ENCODE data around the gene SETD6. TPM values are rescaled to one million over a fixed set of nuclear protein-coding genes. Genes with fewer than 3 reads are reported as not detected.

SETD6 gene
- polyA plus RNA-seq, 2 of the 4 experiments (the other 2 are of a cell fraction) = 19.2 to 27.5 TPM

DNA sequence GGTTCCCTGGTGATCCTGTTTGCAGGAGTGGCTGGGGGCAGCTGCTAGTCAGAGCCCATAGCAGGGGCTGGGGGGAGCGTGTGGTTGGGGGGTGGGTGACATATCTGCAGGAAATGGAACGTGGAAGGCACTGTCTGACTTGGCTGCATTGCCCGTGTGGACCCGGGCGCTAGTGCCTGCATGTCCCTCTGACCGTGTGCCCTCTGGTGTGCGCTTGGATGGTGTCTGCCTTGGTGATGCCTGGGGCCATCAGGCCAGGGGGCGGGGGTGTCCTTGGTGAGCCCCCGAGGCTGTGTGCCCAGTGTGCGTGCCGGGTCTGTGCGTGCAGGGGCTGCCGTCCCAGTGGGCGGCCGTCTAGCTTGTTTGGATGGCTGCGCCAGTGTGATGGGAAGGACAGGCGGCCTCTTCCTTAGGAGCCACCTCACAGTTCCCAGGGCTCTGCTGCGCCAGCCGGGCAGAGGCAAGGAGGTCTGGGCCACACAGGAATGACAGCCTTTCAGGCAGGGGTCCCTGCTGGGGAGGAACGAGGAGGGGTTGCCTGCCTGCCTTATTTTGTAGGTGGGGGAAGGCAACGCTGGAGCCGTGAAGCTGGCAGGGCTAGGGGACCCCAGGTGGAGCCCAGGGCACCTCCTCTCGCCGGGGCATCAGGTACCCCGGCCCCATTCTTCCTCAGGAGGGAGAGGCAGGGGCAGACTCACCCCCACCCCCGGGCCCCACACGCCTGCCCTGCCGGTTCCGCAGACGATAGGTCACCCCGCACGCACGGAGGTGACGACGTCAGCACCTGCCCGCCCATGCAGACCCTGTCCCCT is 14.7 kb upstream of the SETD6 start:
- peak; percentile 5 to 23; a peak in 4 of 6 replicates for ATAC-seq
- H3K9me3 ChIP-seq = no peaks in the 10 kb centered on the region
- DNase-seq (ENCODE audit: low read depth in 1 of 2, low spot score in 1 of 2) = no peak
- no peak for FAIRE-seq
- WGBS (ENCODE audit: missing lambda C conversion rate) = 84% methylated on average over 13 of the region's 36 CpGs
- peaks cover 8% of the 10 kb centered on the region; the same call in 2 of the 3 replicates for H3K4me1 ChIP-seq
- ChIA-PET POLR2A (no interaction called here), CTCF (interaction anchor here (0.6 to 23.4 kb wide), 6 partner anchors 11 to 256 kb away, joined by 3 to 721 read pairs (median 33); partner anchors contain the start of gene SETD6)
- peak overlapping the region; percentile 81 for H3K4me2 ChIP-seq
- no peak for TF ChIP-seq PHF8 (IDR thresholded peaks at IDR 0.05; ENCODE audit: borderline replicate concordance, low read depth)
- TF ChIP-seq, protein P1, sequence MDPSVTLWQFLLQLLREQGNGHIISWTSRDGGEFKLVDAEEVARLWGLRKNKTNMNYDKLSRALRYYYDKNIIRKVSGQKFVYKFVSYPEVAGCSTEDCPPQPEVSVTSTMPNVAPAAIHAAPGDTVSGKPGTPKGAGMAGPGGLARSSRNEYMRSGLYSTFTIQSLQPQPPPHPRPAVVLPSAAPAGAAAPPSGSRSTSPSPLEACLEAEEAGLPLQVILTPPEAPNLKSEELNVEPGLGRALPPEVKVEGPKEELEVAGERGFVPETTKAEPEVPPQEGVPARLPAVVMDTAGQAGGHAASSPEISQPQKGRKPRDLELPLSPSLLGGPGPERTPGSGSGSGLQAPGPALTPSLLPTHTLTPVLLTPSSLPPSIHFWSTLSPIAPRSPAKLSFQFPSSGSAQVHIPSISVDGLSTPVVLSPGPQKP (IDR thresholded peaks at IDR 0.05; ENCODE audit: low read depth, low read length) = no peak
- TF ChIP-seq HOXA7 (CRISPR knock-in tag; IDR thresholded peaks at IDR 0.05) = no peak
- TF ChIP-seq NR3C1 (IDR thresholded peaks at IDR 0.05) = no peak
- no peak for TF ChIP-seq RARB (CRISPR knock-in tag; IDR thresholded peaks at IDR 0.05)
- no peak for TF ChIP-seq CHD2 (IDR thresholded peaks at IDR 0.05; ENCODE audit: low read length, partially characterized antibody)
- no peak for TF ChIP-seq MAZ (IDR thresholded peaks at IDR 0.05; ENCODE audit: borderline replicate concordance, low read depth, low read length)
- TF ChIP-seq NPAS2 (CRISPR knock-in tag; IDR thresholded peaks at IDR 0.05; ENCODE audit: borderline replicate concordance) = no peak
- no peak for TF ChIP-seq CHD4 (IDR thresholded peaks at IDR 0.05; ENCODE audit: borderline replicate concordance)
- no peak for TF ChIP-seq JUN (IDR thresholded peaks at IDR 0.05)
- TF ChIP-seq KDM1A (IDR thresholded peaks at IDR 0.05; ENCODE audit: low read depth) = no peak
- TF ChIP-seq RNF2 (IDR thresholded peaks at IDR 0.05; ENCODE audit: borderline replicate concordance, low read depth) = no peak
- TF ChIP-seq CEBPB (IDR thresholded peaks at IDR 0.05) = no peak
- TF ChIP-seq, protein P2, sequence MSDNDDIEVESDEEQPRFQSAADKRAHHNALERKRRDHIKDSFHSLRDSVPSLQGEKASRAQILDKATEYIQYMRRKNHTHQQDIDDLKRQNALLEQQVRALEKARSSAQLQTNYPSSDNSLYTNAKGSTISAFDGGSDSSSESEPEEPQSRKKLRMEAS (IDR thresholded peaks at IDR 0.05) = no peak
- TF ChIP-seq ESRRA (IDR thresholded peaks at IDR 0.05; ENCODE audit: borderline replicate concordance, low read length) = no peak
- peak overlapping the region; percentile 44 for H3K4me3 ChIP-seq
- H3K27ac ChIP-seq = peak overlapping the region; percentile 60 to 85

GRCh38 chr16:58501242-58502131 is 13.8 kb upstream of the SETD6 start:
- DNase-seq (ENCODE audit: low read depth in 1 of 2, low spot score in 1 of 2) (no peak), FAIRE-seq (no peak), ATAC-seq (no peak)
- Histone ChIP-seq H3K4me2 (no peak overlapping the region), H3K4me3 (no peak overlapping the region), H3K4me1 (peaks cover 8% of the 10 kb centered on the region; the same call in 2 of the 3 replicates), H3K9me3 (no peaks in the 10 kb centered on the region), H3K27ac (no peak overlapping the region)
- CTCF ChIA-PET = interaction anchor here (0.8 to 23.4 kb wide), 6 partner anchors 10 to 255 kb away, joined by 4 to 721 read pairs (median 6); partner anchors contain the start of gene SETD6
- POLR2A ChIA-PET = no interaction called here
- TF ChIP-seq SMC3 (IDR thresholded peaks at IDR 0.05) (no peak), SREBF2 (IDR thresholded peaks at IDR 0.05) (no peak), RFX5 (IDR thresholded peaks at IDR 0.05) (no peak), KDM5A (IDR thresholded peaks at IDR 0.05) (no peak), ZC3H11A (IDR thresholded peaks at IDR 0.05) (no peak)
- 92% methylated on average over 35 of the region's 42 CpGs for WGBS (ENCODE audit: missing lambda C conversion rate)

All from A549 (cell line).